HG03108 (cell line): ENCODE measurements around the gene RALGAPB.
"Not testable (repeated sequence)": the region's sequence is repeated elsewhere in the genome, so short reads cannot be mapped to it uniquely, and the experiment has no call there.

Experiments used
- ATAC-seq: cut with Tn5 transposase; IDR thresholded peaks from one replicate; pipeline ENCODE4 v1.9.1; 2021; ENCODE audit warnings: moderate library complexity; ENCODE audit not compliant: unreplicated experiment

RALGAPB gene

DNA sequence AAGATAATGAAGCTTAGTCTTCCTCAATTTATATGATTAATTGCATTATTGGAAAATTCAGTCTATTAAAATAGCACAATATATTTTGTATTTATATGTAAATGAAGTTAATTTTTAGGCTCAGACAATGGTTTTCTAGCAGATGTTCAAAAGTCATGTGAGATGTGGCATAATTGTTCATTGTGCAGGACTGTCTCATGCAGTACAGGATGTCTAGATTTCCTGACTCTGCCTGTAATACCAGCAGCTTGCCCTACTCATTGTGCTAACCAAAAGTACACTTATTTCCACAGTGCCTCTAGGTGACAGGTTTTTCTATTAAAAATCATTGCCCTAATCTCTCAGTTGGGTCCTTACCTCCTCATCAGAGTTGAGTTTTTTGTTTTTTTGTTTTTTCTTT lies 12.4 kb downstream of the RALGAPB start:
- ATAC-seq: no peak

DNA sequence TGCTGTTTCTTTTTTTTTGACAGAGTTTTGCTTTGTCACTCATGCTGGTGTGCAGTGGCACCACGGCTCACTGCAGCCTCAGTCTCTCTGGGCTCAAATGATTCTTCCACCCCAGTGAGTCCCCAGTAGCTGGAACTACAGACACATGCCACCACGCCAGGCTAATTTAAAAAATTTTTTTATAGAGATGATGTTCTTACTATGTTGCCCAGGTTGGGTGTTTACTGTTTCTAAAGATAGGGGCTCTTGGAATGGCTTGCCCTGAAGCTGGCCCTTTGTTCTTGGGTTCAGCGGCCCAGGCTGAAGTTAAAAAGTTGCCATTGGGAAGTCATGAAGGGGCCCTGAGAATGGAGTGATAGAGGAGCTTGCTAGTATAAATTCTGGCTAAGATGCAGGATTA lies 16.5 kb downstream of the RALGAPB start:
- no peak for ATAC-seq

DNA sequence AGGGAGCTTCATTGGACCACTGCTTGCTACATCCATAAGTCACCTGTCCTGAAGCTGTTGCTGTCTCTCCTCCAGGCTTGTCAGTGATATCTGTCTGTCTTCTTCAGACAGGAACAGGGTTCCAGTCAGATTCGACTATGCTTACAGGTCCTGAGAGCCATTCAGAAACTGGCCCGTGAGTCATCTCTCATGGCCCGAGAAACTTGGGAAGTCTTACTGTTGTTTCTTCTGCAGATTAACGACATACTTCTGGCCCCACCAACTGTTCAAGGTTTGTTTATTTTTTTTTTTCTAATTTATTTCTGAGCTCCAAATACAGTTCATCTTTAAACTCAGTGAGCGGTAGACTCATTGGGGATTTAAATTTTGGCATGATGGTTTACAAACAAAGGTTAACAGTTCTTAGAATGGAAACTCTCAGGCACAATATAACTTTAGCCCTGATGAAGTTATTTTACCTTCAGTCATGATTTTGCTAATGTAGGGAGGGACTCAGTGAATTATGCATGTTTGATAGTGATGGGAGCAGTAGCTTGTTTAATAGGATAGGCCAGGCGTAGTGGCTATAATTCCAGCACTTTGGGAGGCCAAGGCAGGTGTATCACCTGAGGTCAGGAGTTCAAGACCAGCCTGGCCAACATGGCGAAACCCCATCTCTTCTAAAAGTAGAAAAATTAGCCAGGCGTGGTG lies 24.7 kb downstream of the RALGAPB start:
- ATAC-seq: no peak

DNA sequence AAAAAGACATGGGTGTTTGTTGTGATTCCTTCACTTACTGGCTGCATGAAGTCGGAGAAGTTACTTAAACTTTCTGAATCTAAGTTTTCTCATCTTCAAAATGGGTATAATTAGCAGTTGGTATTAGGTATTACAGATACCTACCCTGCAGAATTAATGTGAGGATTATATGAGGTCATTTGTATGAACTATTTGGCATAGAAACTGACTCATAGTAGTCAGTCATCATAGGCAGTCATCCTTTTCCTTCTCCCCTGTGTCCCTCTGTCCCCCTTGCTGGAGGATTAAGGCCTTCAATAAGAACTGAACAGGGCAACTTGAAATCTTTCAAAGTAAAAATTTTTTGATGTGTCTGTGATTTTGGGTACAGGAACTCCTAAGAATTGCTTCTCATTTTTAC lies 26.3 kb downstream of the RALGAPB start:
- ATAC-seq: no peak

DNA sequence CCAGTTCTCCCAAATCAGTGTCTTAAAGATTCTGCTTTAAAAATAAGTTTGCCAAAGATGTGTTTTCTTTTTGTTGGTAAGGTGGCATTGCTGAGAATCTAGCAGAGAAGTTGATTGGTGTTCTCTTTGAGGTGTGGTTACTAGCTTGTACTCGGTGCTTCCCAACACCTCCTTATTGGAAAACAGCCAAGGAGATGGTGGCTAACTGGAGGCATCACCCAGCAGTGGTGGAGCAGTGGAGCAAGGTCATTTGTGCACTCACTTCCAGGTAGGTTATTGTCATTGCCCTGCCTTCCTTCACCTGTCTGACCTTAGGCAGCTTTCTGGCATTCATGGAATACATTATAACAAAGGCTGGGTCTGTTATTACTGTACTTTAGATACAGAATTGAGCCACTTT lies 26.7 kb downstream of the RALGAPB start:
- no peak for ATAC-seq

DNA sequence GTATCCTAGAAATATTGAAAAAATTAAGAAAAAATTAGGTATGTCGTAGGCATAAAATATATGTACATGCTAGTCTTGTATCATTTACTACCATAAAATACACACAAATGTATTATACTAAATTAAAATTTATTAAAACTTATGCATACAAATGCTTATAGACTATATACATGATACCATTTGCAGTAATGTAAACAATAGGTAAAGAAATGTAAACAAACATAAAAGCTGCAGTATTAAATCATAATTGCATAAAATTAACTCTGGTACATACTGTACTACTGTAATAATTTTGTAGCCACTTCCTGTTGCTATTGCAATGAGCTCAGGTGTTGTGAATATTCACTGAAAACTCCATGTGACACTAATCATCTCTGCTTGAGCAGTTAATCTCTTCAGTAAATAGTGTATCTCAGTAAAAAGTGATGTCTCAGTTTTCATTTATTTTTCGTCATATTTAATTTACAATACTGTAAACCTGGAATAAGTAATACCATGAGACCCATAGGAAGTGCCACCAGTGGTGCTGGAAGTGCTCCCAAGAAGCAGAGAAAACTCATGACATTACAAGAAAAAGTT lies 29.3 kb downstream of the RALGAPB start:
- no peak for ATAC-seq

DNA sequence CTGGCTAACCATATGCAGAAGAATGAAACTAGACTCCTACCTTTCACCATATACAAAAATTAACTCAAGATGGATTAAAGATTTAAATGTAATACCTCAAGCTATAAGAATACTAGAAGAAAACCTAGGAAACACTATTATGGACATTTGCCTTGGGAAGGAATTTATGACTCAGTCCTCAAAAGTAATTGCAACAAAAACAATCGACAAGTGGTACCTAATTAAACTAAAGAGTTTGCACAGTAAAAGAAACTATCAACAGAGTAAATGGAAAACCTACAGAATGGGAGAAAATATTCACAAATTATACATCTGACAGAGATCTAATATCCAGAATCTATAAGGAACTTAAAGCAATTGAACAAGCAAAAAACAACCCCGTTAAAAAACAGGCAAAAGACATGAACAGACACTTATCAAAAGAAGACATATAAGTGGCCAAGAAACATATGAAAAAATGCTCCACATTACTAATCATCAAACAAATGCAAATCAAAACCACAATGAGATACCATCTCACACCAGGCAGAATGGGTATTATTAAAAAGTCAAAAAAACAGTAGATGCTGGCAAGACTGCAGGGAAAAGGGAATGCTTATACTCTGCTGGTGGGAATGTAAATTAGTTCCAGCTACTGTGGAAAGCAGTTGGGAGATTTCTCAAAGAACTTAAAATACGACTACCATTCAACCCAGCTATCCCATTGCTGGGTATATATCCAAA lies 31.9 kb downstream of the RALGAPB start:
- no peak for ATAC-seq

DNA sequence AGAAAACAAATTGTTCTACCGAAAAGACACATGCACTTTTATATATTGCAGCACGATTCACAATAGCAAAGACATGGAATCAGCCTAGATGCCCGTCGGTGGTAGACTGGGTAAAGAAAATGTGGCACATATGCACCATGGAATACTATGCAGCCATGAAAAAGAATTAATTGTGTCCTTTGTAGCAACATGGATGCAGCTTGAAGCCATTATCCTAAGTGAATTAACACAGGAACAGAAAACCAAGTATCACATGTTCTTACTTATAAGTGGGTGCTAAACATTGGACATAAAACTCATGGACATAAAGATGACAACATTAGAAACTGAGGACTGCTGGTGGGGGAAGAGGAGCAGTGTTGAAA lies 32.4 kb downstream of the RALGAPB start:
- ATAC-seq: no peak

DNA sequence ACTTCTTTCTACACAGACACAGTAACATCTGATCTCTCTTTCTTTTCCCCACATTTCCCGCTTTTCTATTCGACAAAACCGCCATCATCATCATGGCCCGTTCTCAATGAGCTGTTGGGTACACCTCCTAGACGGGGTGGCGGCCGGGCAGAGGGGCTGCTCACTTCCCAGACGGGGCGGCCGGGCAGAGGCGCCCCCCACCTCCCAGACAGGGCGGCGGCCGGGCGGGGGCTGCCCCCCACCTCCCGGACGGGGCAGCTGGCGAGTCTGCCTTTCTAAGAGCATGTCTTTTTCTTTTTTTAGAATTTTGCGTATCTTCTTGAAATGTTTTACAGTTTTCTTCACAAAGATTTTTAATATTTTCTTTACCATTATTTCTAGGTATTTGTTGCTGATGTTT lies 39.1 kb downstream of the RALGAPB start:
- ATAC-seq: not testable (repeated sequence)

DNA sequence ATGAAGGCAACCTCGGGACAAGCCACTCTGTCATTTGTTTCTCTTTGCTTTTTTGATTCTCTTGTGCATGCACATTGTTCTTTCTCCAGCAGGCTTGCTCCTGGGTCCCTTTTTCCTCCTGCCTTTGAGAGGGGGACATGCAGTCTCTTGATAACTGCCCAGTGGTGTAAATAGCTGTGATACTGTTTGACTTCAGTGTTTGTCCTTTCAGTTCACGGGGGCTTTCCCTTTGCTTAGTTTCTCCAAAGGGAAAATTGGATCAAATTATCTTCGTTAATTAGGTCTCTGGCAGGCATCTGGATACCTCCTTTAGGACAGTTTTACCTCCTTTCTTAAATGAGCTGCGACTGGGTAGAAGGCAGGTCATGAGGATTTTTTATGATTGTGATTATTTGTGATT lies 41.5 kb downstream of the RALGAPB start:
- no peak for ATAC-seq

DNA sequence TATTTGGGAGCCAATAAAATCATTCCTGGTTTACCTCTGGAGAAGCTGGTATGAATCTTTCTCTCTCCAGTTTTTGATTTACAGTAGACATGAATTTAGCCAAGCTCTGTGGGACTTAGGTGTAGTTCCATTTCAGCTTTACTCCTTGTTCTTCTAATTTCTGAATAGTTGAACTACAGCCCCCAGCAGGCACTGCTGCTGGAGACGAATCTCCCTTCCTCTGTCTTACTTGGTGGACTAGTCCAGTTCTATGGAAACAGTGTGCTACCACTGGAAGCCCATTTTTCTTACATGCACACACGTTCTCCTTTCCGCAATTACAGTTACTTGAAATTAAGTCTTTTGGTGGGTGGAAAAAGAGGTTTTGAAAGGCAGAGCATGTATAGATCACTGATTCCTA lies 42.3 kb downstream of the RALGAPB start:
- no peak for ATAC-seq

DNA sequence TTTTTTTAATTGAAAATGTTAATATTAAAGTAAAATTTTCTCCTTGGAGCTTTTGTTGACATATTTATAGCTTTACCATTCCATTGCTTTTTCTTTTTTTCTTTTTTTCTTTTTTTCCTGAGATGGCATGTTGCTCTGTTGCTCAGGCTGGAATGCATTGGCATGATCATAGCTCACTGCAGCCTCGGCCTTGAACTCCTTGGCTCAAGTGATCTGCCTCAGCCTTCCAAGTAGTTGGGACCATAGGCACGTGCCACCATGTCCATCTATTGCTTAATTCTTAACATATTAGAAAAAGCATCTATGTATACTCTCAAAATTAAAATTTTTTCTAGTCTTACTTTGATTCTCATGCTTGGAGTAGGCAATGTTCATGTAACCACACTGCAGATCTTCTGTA lies 43.0 kb downstream of the RALGAPB start:
- ATAC-seq: no peak

DNA sequence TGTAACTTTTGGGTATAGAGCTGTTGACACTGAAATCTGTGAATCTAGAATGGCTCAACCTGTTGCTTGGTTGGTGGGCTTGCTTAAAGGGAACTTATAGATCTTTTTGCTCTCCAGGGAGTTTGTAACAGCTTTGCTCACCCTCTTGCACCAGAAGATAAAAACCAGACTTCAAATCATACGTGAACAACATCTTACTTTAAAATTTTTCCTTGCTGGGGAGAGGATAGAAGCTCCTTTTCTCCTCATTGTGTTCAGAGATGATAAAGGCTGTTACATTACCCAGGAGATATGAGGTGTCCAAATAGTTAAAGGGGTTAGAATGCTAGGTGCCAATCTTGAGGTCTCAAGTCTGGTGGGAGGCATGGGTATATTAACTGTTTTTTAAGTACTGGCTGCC lies 46.8 kb downstream of the RALGAPB start:
- no peak for ATAC-seq

DNA sequence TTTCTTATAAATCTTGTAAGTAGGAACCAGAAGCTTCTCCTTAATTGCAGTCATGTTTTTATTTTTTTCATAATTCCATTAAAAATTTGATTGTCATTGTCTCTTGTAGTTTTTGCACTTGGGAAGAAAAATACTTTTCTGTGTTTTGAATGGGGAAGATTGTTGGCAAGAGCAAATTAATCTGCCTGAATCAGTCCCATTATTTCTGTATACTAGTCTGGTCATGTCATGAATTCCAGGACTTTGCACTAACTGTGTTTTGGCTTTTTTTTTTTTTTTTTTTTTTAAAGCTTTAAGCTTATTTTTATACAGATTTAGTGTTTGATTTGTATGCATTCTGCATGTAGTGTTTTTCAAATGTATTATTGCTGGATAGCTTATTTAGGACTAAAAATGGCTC lies 47.6 kb downstream of the RALGAPB start:
- ATAC-seq: no peak

DNA sequence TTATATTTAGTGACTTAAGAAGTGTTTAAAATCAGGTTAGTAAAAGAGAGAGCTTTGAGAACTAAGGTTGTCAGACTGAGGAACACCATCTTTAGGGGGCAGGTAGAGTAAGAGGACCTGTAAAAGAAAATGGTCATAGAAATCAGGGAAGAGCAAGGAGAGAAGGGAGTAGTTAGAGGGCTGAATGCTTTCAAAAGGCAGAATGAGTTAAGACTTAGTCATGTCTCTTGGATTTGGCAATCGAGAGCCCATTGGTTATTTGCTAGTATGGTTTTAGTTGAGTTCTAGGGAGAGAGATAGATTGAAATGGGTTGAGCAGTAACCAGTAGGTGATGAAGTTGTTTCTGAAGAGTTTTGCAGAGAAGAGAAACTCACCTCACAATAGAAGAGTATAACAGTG lies 51.1 kb downstream of the RALGAPB start:
- no peak for ATAC-seq

DNA sequence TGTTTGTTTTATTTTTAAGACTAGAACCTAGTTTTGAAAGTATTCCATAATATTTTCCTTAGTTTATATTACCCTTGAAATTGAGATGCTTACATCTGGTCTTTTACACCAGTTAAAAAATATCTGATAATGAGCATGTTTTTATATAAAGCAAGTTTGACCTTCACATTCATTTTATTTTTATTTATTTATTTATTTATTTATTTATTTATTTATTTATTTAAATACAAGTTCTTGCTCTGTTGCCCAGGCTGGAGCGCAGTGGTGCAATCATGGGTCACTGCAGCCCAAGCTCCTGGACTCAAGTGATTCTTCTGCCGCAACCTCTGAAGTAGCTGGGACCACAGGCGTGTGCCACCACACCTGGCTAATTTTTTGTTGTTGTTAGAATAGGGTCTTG lies 55.5 kb downstream of the RALGAPB start:
- no peak for ATAC-seq

DNA sequence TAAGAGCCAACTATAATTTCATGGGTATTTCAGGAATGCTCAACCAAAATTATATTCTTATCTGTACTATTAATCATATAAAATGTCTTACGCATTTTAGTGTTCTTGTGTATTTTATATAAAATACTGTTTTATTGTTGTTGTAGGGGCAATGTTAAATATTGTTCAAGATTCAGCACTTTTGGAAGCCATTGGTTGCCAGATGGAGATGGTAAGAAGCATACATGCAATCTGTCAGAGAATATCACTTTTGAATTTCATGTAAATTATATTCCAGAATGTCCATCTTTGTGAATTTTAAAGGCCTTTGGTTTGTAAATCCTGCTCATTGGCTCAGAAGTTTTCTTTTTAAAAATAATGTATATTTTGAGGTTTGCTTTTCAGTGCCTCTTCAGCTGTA lies 58.4 kb downstream of the RALGAPB start:
- ATAC-seq: no peak

DNA sequence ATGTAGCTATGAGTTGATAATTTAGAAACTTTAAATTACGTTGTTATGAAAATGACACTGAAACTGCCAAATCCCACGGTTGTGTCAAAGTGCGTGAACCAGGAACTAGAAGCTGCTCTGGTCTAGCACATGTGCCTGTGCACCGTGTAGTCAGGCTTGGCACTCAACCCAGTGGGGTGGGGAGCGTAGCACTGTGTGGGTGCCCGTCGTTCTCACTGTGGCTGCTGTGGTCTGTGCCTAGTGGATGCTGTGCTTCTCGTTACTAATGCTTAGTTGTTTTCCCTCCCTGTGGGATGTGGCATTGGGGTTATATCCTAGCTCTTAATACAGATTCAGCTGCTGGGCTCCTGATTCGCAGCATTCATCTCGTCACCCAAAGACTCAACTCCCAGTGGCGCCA lies 62.1 kb downstream of the RALGAPB start:
- no peak for ATAC-seq

DNA sequence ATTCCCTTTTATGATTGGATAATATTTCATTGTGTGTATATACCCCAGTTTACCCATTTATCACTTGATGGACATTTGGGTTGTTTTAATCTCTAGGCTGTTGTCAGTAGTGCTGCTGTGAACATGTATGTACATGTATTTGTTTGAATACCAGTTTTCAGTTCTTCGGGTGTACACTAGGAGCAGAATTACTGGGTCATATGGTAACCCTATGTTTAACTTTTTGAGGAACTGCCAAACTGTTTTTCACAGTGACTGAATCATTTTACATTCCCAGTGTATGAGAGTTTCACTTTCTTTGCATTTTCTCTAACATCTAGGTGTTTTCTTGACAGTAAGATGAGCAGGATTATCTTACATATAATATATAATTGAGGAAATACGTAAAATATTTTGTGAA lies 63.7 kb downstream of the RALGAPB start:
- no peak for ATAC-seq

DNA sequence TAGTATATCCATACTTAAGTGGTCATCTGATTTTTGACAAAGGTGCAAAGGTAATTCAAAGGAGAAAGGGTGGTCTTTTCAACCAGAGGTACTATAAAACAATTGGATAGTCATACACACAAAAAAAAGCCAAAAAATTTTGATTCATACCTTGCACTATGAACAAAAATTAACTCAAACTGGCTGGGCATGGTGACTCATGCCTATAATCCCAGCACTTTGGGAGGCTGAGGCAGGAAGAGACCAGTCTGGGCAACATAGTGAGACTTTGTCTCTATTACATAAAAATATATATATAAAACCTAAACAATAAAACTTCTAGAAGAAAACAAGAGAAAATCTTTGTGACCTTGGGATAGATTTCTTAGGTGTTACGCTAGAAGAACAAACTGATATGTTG lies 64.5 kb downstream of the RALGAPB start:
- ATAC-seq: no peak

DNA sequence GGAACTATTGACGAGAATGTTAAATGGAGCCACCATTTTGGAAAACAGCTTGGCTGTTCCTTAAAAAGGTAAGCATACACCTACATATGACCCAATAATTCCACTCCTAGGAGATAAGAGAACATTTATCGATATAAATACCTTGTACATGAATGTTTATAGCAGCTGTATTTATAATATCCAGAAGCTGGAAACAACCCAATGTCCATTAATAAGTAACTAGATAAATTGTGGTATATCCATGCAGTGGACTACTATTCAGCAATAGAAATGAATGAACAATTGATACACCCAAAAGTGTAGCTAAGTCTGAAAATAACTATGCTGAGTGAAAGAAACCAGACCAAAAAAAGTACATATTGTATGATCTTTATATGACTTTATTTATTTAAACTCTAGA lies 66.1 kb downstream of the RALGAPB start:
- no peak for ATAC-seq

DNA sequence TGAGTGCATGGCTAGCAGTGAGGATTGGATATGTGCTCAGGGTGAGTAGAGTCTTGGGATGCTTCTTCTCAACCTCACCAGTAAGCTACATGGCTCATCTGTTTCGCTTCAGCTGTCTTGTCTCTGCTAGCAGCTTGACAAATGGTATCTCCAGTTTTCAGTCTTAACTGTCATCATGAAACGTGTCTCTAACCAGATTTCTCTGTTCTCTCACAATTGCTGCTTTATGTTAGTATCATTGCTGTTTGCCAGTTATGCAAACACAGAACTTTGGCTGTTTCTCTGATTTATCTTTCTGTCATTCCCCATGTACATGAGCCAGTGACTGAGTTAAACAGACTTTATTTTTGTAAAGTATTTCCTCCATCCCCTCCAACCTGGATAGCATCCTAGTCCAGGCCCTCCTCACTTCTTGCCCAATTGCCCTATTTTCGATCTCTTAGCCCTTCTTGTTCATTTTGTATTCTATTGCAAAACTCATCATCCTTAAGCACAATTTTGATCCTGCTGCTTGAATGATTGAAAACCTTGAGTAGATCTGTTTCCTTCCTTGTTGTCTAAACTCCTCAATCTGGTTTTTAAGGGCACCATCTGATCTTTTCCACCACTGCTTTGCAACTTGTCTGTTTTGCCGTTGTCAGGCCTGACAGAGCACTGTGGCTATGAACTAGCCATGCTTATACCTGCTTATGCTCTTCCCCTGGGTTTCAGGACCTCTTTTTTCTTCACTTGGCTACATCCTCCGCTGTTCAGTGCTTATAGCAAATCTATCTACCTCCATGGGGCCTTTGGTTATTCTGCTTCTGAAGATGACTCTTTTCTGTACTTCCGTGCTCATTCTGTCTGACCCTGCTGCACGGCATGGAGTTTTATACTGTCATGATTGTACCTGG lies 70.6 kb downstream of the RALGAPB start:
- no peak for ATAC-seq
